GM23338 (cell line): ENCODE data around the gene EPC1.

Source experiments
- CREB1 ChIP-seq: fragments of 250-450 bp; sonication (Bioruptor Pico); IDR thresholded peaks from 2 replicates; pipeline ENCODE4 v1.5.0; 2020; ENCODE audit warnings: low read depth, mild to moderate bottlenecking, moderate library complexity
- CTCF ChIP-seq, 2 experiments: fragments of 200-600 bp in 1 of 2; sonication (generic) in 1 of 2; conservative IDR thresholded peaks; 2 replicates each; pipeline versions ENCODE4 v1.5.1 to v1.6.1; 2016 to 2017; ENCODE audit warnings: antibody characterized with exemption in 2 of 2, low read depth in 2 of 2, mild to moderate bottlenecking in 2 of 2, moderate library complexity in 1 of 2
- EZH2 ChIP-seq: fragments of 200-600 bp; sonication (generic); IDR thresholded peaks from one replicate; pipeline ENCODE4 v1.8.0; 2017; ENCODE audit warnings: antibody characterized with exemption, mild to moderate bottlenecking, low read depth; ENCODE audit not compliant: unreplicated experiment
- EZH2phosphoT487 ChIP-seq: fragments of 200-600 bp; sonication (generic); IDR thresholded peaks from one replicate; pipeline ENCODE4 v1.8.1; 2018; ENCODE audit warnings: antibody characterized with exemption; ENCODE audit not compliant: unreplicated experiment
- POLR2AphosphoS5 ChIP-seq: IDR thresholded peaks from 2 replicates; pipeline ENCODE4 v1.6.1; 2016; ENCODE audit warnings: antibody characterized with exemption, low read depth
- REST ChIP-seq: IDR thresholded peaks from one replicate; pipeline ENCODE4 v1.6.1; 2018; ENCODE audit warnings: antibody characterized with exemption; ENCODE audit not compliant: unreplicated experiment
- STAT1 ChIP-seq: IDR thresholded peaks from one replicate; pipeline ENCODE4 v1.6.1; 2016; ENCODE audit warnings: antibody characterized with exemption; ENCODE audit not compliant: unreplicated experiment

GRCh38 chr10:32362571-32362970 lies 15.6 kb upstream of the EPC1 start:
- no peak for TF ChIP-seq CREB1 (CRISPR knock-in tag)
- no peak for TF ChIP-seq CTCF (conservative IDR thresholded peaks at IDR 0.05; ENCODE audit: low read depth in 2 of 2)
- no peak for TF ChIP-seq POLR2AphosphoS5
- no peak for TF ChIP-seq EZH2phosphoT487
- no peak for TF ChIP-seq EZH2
- no peak for TF ChIP-seq STAT1
- TF ChIP-seq REST: no peak
